GM12878 (cell line): ENCODE measurements around the gene CELF2. TPM values are rescaled to one million over a fixed set of nuclear protein-coding genes. Genes with fewer than 3 reads are reported as not detected.

Experiments used
- ATAC-seq: fragments of 200-7000 bp; cut with Tn5 transposase; 3 replicates; pipeline ENCODE4 v1.9.1; 2020; ENCODE audit warnings: mild to moderate bottlenecking, moderate library complexity
- BruUV-seq: library from RNA; stranded (reverse); fragments of 400-500 nt; replicated peaks from 2 replicates; lab custom pipeline; 2021; lab: Mats Ljungman, UMichigan
- CTCF ChIA-PET: fragments of 300-600 bp; sonication (Branson Sonifier 250); formaldehyde crosslinking; extraction: SDS; loops from one replicate; lab custom pipeline; 2021; ENCODE audit warnings: inconsistent platforms; lab: Yijun Ruan, JAX
- POLR2A ChIA-PET: fragments of 350-600 bp; formaldehyde crosslinking; extraction: SDS; loops from one replicate; lab custom pipeline; 2021; ENCODE audit warnings: inconsistent platforms; lab: Charles Lee
- RAD21 ChIA-PET: fragments of 300-600 bp; sonication (Branson Sonifier 250); formaldehyde crosslinking; loops from one replicate; lab custom pipeline; 2023; ENCODE audit warnings: antibody characterized with exemption; ENCODE audit not compliant: unreplicated experiment; lab: Charles Lee
- SMC1A ChIA-PET: fragments of 300-600 bp; sonication (Branson Sonifier 250); formaldehyde crosslinking; loops from one replicate; lab custom pipeline; 2023; ENCODE audit not compliant: unreplicated experiment, uncharacterized antibody; lab: Charles Lee
- DNase-seq: peaks from one replicate; pipeline ENCODE4 v3.0.0-alpha.2; 2011; ENCODE audit warnings: low read depth, low spot score
- FAIRE-seq: peaks from 3 replicates; lab custom pipeline; 2011; peaks lifted over from hg19 to GRCh38; lab: Jason Lieb, UNC
- H2AFZ ChIP-seq: 2 replicates; pipeline ENCODE4 v1.6.0; 2011; ENCODE audit warnings: low read depth, low read length, control low read depth; ENCODE audit not compliant: control insufficient read depth
- H3K27ac ChIP-seq: 2 replicates; pipeline ENCODE4 v1.5.1; 2011; ENCODE audit warnings: control low read depth; ENCODE audit not compliant: control insufficient read depth, insufficient read depth
- H3K27me3 ChIP-seq, 2 experiments: replicated peaks in 1 of 2; 2 replicates each; pipeline versions ENCODE4 v1.6.0 to v1.6.1; 2011; ENCODE audit warnings: low read length in 1 of 2; ENCODE audit not compliant: control insufficient read depth in 2 of 2, insufficient read depth in 2 of 2
- H3K36me3 ChIP-seq, 2 experiments: 2 replicates each; pipeline ENCODE4 v1.5.1; 2011; ENCODE audit warnings: low read length in 1 of 2; ENCODE audit not compliant: control insufficient read depth in 2 of 2, insufficient read depth in 2 of 2
- H3K4me1 ChIP-seq: 2 replicates; pipeline ENCODE4 v1.6.1; 2011; ENCODE audit warnings: mild to moderate bottlenecking, low read length, moderate library complexity, mixed read lengths; ENCODE audit not compliant: control insufficient read depth, insufficient read depth
- H3K4me2 ChIP-seq: 2 replicates; pipeline ENCODE4 v1.6.0; 2011; ENCODE audit warnings: control low read depth; ENCODE audit not compliant: control insufficient read depth, insufficient read depth
- H3K4me3 ChIP-seq: fragments of 200-600 bp; sonication (generic); 2 replicates; pipeline ENCODE4 v1.5.1; 2016
- H3K79me2 ChIP-seq: 2 replicates; pipeline ENCODE4 v1.6.0; 2011; ENCODE audit warnings: low read length; ENCODE audit not compliant: control insufficient read depth, insufficient read depth
- H3K9ac ChIP-seq: 2 replicates; pipeline ENCODE4 v1.8.0; 2011; ENCODE audit warnings: low read length, control low read depth, mixed read lengths; ENCODE audit not compliant: control insufficient read depth, insufficient read depth
- H3K9me3 ChIP-seq: replicated peaks from 3 replicates; pipeline ENCODE4 v1.5.1; 2011; ENCODE audit warnings: mild to moderate bottlenecking, low read length; ENCODE audit not compliant: control insufficient read depth, insufficient read depth
- H4K20me1 ChIP-seq: 2 replicates; pipeline ENCODE4 v1.6.0; 2011; ENCODE audit not compliant: control insufficient read depth, insufficient read depth
- ASH2L ChIP-seq: fragments of 300-600, 200-600 bp; sonication (generic); IDR thresholded peaks from 2 replicates; pipeline ENCODE4 v1.6.1; 2017; ENCODE audit warnings: low read depth, mild to moderate bottlenecking, borderline replicate concordance
- BMI1 ChIP-seq: fragments of 450-650 bp; IDR thresholded peaks from 2 replicates; pipeline ENCODE4 v1.6.1; 2016; ENCODE audit warnings: mild to moderate bottlenecking, moderate library complexity, borderline replicate concordance
- CREM ChIP-seq: IDR thresholded peaks from 2 replicates; pipeline ENCODE4 v1.6.1; 2014; ENCODE audit warnings: antibody characterized with exemption, low read depth
- EED ChIP-seq: sonication (generic); IDR thresholded peaks from 2 replicates; pipeline ENCODE4 v1.6.1; 2016; ENCODE audit warnings: antibody characterized with exemption, low read depth
- NFYA ChIP-seq: IDR thresholded peaks from 2 replicates; pipeline ENCODE4 v1.6.1; 2011; ENCODE audit warnings: low read depth, mild to moderate bottlenecking, low read length, improper control_type of control experiment, borderline replicate concordance
- POLR2AphosphoS2 ChIP-seq: IDR thresholded peaks from 2 replicates; pipeline ENCODE4 v1.6.1; 2011; ENCODE audit warnings: low read depth, mild to moderate bottlenecking, low read length, improper control_type of control experiment, moderate library complexity
- RAD51 ChIP-seq: fragments of 450-650 bp; IDR thresholded peaks from 2 replicates; pipeline ENCODE4 v1.6.1; 2016; ENCODE audit warnings: moderate library complexity, mild to moderate bottlenecking, inconsistent platforms
- ZNF274 ChIP-seq: IDR thresholded peaks from one replicate; pipeline ENCODE4 v1.8.0; 2011; ENCODE audit not compliant: insufficient read length, insufficient read depth
- WGBS: methylation state at CpG from one replicate; pipeline ENCODE4 v1.1.6; 2016; ENCODE audit warnings: low lambda C conversion rate; ENCODE audit not compliant: insufficient replicate concordance, insufficient coverage; ENCODE audit errors: missing lambda C conversion rate; 5-methylcytosine and 5-hydroxymethylcytosine counted together
- in situ Hi-C: fragments of 300-500 bp; cut with MboI; formaldehyde crosslinking; loops from 9 replicates; pipeline ENCODE4 v1.14.3; 2018; ENCODE audit warnings: mixed read lengths
- intact Hi-C: fragments of 100-400 bp; cut with micrococcal nuclease; formaldehyde crosslinking; loops from one replicate; pipeline ENCODE4 v1.14.2; 2022; ENCODE audit not compliant: unreplicated experiment
- polyA plus RNA-seq, 11 experiments: library from polyadenylated mRNA; depleted of rRNA in 4 of 11; unstranded in 6 of 11; stranded (reverse) in 5 of 11; fragments of >200 nt; fragmentation: Nextera tagmentation in 4 of 11; fragmentation: Illumina TruSeq in 1 of 11; extraction: Ambion mirVana in 4 of 11; extraction: Trizol in 1 of 11; gene quantifications; 1 replicate in 1 of 11; 2 replicates in 10 of 11; pipeline versions ENCODE4 v1.2.1 to v1.2.3, GENCODE V29; 2011 to 2016; ENCODE audit warnings: inconsistent platforms in 2 of 11, missing spikeins in 2 of 11, low read depth in 1 of 11
- total RNA-seq, 4 experiments: library from RNA; depleted of rRNA in 3 of 4; stranded (reverse); fragments of >200 nt in 3 of 4; fragmentation: Illumina TruSeq in 1 of 4; extraction: Trizol in 1 of 4; gene quantifications; 2 replicates each; pipeline versions ENCODE4 v1.2.1 to v1.2.3, GENCODE V29; 2013 to 2021
- TF ChIP-seq, protein P1 (sequence below): fragments of 450-650 bp; IDR thresholded peaks from 2 replicates; pipeline ENCODE4 v1.6.1; 2017; ENCODE audit warnings: mild to moderate bottlenecking, low read depth, inconsistent platforms; ENCODE audit not compliant: poor library complexity, severe bottlenecking

CELF2 gene
- total and polyA plus RNA-seq, 10 of the 15 experiments (the other 5 are each of a cell fraction or from before 2014, with no cell fraction given): 20.8 to 129 (median 86.3) TPM

GRCh38 chr10:11332846-11333245, 315.2 kb downstream of the CELF2 start:
- no peak overlapping the region for H3K4me3 ChIP-seq
- H3K27ac ChIP-seq: no peak overlapping the region
- no peaks in the 10 kb centered on the region for H4K20me1 ChIP-seq
- H3K36me3 ChIP-seq: peaks cover 6 to 31% of the 10 kb centered on the region in 2 experiments; a peak in 3 of 4 replicates
- BruUV-seq: no TSS peak
- in situ Hi-C loops (no loop called here), intact Hi-C loops (loop anchor here (10.0 kb wide), 1 partner anchor 142 kb away; no protein-coding TSS in a partner anchor)
- DNase-seq (no peak), ATAC-seq (no peak), FAIRE-seq (no peak)
- ChIA-PET RAD21 (no interaction called here), CTCF (no interaction called here), SMC1A (no interaction called here), POLR2A (no interaction called here)
- WGBS: 88% methylated on average over 10 of the region's 10 CpGs
- no peak overlapping the region for H3K9ac ChIP-seq
- TF ChIP-seq POLR2AphosphoS2 (no peak), EED (no peak), ZNF274 (no peak), ASH2L (no peak), BMI1 (no peak), RAD51 (no peak), CREM (no peak), NFYA (no peak)
- TF ChIP-seq, protein P1, sequence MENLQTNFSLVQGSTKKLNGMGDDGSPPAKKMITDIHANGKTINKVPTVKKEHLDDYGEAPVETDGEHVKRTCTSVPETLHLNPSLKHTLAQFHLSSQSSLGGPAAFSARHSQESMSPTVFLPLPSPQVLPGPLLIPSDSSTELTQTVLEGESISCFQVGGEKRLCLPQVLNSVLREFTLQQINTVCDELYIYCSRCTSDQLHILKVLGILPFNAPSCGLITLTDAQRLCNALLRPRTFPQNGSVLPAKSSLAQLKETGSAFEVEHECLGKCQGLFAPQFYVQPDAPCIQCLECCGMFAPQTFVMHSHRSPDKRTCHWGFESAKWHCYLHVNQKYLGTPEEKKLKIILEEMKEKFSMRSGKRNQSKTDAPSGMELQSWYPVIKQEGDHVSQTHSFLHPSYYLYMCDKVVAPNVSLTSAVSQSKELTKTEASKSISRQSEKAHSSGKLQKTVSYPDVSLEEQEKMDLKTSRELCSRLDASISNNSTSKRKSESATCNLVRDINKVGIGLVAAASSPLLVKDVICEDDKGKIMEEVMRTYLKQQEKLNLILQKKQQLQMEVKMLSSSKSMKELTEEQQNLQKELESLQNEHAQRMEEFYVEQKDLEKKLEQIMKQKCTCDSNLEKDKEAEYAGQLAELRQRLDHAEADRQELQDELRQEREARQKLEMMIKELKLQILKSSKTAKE: no peak
- H3K4me1 ChIP-seq: no peaks in the 10 kb centered on the region
- no peak overlapping the region for H3K4me2 ChIP-seq
- no peaks in the 10 kb centered on the region for H3K79me2 ChIP-seq
- H3K27me3 ChIP-seq: no peaks in the 10 kb centered on the region
- H3K9me3 ChIP-seq: no peaks in the 10 kb centered on the region
- no peak overlapping the region for H2AFZ ChIP-seq
